ENCODE data around the gene BCL2L12.

DNA sequence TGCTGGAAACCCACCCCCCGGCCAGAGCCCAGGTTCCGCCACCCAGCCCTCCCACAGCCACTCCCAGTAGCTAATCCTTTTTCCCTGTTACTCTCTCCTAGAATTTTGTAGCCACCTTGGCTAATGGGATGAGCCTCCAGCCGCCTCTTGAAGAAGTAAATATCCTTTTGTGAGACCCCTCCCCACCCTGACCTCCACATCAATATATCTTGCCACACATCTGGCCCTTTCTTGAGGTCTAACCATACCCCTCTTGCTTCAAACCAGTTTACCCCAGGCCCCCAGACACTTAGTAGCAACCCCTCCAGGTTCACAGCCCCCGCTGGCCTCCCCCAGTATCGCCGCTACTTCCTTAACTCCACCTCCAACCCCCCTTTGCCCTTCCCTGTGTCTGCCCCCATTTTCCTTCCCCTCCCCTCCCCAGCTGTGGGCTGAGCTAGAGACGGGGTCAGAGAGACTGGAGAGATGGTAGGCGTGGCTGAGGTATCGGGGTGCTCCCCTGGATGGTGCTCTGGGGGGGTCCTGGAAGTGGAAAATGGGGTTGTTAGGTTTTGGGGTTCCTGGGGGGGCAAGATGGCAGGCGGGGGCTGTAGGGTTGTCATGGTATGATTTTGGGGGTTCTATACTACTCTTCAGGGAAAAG is 14.2 kb downstream of the BCL2L12 start:
- TF ChIP-seq EZH2 (IDR thresholded peaks at IDR 0.05) (no peak), POLR2AphosphoS5 (IDR thresholded peaks at IDR 0.05; ENCODE audit: borderline replicate concordance, low read depth, low read length) (no peak), FOXP2 (optimal IDR thresholded peaks at IDR 0.05; ENCODE audit: control extremely low read depth, extremely low read length, insufficient read depth) (no peak)

Measured in SK-N-MC (cell line).